GM12875 (cell line): Measurements from ENCODE around the gene ZCCHC24.

Experiments used
- H3K4me3 ChIP-seq: one replicate; pipeline ENCODE4 v1.5.1; 2011; ENCODE audit warnings: low read depth, low read length, control low read depth
- TF ChIP-seq, protein P1 (sequence below): IDR thresholded peaks from 2 replicates; pipeline ENCODE4 v1.5.1; 2011; ENCODE audit warnings: low read depth, mild to moderate bottlenecking, control low read depth, inconsistent platforms, low read length, moderate library complexity, borderline replicate concordance; ENCODE audit not compliant: insufficient read depth

The ZCCHC24 gene

DNA sequence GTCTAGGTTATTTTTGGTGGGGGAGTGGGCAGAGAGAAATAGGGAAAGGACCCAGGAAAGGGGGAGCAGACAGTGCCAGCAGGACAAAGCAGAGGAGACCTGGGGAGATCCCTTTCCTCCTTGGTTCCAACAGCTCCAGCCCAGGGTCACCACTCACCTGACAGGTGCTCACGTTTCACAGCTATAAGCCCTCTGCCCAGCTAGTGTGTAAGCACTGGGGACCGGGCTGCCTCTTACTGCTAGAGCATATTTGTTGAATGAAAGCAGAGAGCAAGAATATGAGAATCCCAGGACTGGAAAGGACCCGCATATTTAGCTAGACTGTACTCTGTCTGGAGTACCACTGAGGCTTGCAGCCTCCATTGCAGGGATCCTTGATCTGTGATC lies 6.7 kb downstream of the ZCCHC24 start:
- no peak overlapping the region for H3K4me3 ChIP-seq
- TF ChIP-seq, protein P1, sequence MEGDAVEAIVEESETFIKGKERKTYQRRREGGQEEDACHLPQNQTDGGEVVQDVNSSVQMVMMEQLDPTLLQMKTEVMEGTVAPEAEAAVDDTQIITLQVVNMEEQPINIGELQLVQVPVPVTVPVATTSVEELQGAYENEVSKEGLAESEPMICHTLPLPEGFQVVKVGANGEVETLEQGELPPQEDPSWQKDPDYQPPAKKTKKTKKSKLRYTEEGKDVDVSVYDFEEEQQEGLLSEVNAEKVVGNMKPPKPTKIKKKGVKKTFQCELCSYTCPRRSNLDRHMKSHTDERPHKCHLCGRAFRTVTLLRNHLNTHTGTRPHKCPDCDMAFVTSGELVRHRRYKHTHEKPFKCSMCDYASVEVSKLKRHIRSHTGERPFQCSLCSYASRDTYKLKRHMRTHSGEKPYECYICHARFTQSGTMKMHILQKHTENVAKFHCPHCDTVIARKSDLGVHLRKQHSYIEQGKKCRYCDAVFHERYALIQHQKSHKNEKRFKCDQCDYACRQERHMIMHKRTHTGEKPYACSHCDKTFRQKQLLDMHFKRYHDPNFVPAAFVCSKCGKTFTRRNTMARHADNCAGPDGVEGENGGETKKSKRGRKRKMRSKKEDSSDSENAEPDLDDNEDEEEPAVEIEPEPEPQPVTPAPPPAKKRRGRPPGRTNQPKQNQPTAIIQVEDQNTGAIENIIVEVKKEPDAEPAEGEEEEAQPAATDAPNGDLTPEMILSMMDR: no peak

DNA sequence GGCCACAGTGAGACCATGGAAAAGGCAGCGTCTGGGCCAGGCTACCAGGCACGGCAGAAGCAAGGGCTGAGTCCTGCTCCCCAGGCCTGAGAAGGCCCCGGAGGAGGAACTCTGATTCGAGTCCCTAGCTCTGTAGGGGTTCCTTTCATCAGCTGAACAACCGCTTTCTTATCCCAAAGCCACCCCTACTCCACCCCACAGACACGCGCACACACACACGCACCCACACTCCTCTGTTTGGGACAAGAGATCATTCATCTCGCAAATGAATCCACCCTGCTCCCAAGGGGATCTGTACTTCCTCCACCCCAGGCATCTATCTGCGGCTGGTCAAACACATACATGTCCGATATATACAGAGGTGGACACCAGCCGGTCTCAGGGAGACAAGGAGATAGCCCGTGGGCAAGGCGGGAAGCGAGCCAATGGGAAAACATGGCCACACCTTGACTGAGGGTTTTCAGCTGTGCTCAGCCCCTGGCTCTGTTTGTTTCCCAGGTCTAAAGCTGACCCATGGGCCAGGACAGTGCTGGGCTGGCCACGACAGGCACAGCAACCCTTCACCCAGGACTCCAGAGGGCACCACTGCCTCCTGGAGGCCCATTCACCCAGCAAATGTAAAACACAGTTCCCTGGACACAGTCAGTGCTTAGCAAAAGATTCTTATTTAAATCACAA lies 7.3 kb downstream of the ZCCHC24 start:
- H3K4me3 ChIP-seq: no peak overlapping the region
- TF ChIP-seq, protein P1: no peak

DNA sequence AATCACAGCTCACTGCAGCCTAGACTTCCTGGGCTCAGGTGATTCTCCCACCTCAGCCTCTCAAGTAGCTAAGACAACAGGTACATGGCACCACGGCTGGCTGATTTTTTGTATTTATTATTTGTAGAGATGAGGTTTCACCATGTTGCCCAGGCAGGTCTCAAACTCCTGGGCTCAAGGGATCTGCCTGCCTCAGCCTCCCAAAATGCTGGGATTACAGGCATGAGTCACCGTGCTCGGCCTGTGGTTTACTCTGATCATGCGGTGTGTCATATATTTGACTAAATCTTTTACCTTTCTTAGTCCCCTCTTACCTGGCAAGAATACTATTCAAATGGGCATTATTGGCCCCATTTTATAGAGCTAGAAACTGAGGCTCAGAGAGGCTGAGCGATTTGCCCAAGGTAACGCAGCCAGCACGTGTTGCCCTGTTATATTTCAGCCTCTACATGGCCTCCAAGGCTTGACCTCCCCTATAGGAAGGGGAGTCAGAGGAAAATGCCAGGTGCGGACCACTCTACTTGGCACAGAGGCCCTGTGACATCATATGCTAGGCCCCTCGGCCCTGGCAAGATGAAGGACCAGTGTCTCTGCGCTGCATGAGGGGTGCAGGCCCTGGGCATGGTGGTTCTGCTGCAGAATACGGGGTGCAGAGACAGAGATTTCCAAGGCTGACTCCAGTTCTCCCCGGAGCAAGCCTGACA lies 8.2 kb downstream of the ZCCHC24 start:
- TF ChIP-seq, protein P1: no peak
- no peak overlapping the region for H3K4me3 ChIP-seq

DNA sequence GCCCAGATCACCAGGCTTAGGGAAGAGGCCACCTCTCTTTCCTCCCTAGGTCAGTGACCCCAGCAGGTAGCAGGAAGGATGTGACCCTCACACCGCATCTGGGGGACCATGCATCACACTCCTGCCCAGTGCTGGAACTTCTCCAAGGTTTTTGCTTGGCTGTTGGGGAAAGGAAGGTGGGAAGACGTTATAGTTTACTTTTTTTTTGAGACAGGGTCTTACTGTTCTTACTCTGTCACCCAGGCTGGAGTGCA lies 8.6 kb downstream of the ZCCHC24 start:
- TF ChIP-seq, protein P1: no peak
- no peak overlapping the region for H3K4me3 ChIP-seq

DNA sequence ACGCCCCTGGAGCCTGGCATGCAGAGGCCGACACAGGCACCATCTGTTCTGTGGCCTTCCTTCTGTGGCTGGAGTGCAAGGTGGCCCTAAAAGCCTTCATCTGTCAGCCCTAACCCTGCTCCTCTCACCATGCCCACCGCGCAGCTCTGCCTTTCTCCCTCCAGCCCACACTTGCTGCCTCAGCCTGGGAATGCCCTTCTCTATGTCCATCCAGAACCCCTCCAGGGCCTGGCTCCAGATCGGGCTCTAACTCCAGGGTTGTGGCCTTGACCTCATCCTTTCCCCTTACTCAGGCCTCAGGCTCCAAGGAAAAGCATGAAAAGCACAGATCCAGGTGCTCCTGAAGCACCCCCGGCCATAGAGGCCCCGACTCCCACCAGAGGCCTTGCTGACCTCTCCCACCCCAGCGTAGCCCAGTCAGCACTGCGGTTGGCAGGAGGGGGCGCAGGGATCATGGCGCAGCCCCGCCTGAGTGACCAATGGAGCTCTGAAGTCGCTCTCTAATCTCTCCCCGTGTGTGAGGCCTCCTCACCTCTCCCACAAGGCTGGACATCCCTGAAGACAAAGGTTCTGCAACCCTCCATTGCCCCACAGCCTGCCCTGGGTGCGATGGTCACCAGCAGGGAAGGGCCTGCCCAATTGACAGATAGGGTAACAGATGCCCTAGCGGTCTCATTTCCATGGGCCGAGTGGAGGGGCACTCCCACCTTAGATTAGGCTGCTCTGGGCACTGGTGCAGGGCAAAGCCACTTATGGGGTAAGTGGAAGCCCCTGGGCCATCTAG lies 9.2 kb downstream of the ZCCHC24 start:
- H3K4me3 ChIP-seq: no peak overlapping the region
- TF ChIP-seq, protein P1: no peak

DNA sequence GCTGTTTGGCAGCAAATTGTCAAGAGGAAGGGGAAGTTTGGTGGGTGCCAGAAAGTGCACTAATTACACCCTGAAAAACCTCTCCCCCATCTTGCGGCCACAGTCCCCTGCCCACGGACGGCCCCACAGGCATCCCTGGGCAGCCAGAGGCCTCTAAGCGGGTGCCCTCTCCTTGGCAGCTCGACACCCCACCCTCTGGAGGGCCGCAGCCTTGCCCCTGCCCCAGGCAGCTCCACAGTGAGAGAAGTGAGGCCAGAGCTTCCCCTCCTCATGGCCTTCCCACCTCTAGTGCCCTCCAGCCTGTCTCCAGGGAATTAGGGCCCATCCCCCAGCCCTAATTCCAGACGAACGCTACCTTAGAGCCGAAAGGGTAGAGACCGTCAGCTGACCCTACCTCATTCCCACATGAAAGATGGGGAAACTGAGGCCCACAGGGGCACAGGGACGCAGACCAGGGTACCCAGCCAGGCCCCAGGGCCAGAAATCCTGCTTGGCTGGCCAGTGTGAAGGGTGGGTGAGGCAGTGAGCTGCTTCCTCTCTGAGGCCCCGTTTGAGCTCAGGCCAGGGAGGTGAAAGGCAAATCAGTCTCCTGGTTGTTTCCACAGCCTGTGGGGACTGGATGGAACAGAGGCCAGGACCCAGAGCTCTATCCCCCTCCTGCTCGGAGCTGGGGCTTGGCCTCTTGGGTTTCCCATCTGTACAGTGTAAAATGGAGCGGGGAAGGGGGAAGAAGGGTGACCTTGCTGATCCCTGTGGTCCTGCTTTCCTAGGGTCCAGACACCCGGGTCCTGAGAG lies 10.0 kb downstream of the ZCCHC24 start:
- no peak overlapping the region for H3K4me3 ChIP-seq
- TF ChIP-seq, protein P1: no peak
